ENCODE data around the gene FAM78A.
A peak's percentile ranks its signal among the peaks of the same experiment; 100 is the strongest.
"Not testable (repeated sequence)": the region's sequence is repeated elsewhere in the genome, so short reads cannot be mapped to it uniquely, and the experiment has no call there.

Gene FAM78A

GRCh38 chr9:131281119-131281965 is 5.0 kb upstream of the FAM78A start:
- no peak for DNase-seq (ENCODE audit: low read depth, low spot score)

DNA sequence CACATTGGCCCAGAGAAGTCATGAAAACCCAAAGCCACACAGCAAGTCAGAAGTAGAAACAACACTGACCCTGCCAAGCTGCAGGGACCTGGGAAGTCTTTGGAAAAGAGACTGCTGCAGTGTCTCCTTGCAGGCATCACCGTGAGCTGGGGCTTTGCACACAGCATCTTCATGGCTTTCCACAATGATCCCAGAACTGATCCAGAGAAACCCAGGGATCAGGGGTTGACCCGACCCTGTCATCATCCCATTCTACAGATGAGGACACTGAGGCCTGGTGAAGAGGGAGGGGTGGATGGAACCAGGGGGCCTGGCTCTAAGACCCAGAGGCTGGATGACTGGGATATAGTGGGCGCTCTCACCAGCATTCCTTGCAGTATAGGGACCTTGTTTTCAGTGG is 4.3 kb upstream of the FAM78A start:
- DNase-seq (ENCODE audit: low read depth, low spot score) = no peak

DNA sequence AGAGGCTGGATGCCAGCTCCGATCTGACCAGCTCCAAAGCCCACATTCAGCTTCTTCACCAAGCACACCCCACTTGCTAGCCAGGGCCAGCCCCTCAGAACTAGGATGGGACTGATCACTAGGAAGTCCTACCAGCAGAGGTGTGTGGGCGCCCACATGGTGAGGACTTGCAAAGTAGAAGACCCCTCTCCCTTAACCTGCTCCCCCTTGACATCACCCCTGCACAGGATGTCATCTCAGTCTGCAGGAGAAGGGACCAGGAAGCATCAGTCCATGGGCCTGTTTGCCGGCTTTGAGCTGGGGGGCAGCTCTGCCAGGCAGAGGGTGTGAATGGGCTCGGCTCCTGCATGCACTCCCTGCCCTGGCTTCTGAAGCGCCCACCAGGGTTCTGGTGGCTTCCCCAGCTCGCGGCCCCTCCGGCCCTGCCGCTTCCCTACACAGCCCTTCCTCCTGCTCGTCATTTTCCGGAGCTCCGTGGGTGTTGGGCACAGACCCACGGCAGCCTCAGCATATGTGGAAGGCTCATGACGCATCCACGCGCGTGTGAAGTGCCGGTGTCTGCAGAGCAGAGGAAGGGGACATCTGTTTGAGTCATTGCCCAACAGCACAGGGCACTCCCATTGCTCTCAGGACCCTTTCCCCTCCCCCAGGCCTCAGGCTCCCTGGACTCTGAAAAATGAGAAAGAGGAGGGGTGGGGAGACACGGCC is 3.7 kb upstream of the FAM78A start:
- DNase-seq (ENCODE audit: low read depth, low spot score) = no peak

GRCh38 chr9:131279196-131279862 is 3.0 kb upstream of the FAM78A start:
- DNase-seq (ENCODE audit: low read depth, low spot score) = no peak

DNA sequence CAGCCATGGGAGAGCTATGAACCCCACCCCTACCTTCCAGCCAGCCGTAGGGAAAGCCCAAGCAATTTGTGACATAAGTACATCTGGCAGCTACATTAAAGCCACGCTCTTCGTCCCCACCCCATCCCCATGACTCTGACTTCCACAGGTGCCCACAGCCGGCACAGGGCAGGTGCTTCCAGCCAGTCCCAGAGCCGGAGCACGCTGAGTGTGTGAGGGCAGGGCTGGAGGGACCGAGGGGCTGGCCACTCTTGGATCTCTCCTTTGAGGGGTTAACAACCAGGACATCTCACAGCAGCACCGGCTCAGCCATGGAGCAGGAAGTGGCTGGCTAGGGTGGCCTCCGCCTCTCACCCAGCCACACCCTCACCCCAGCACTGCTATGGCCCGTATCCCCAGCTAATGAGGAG is 2.4 kb upstream of the FAM78A start:
- DNase-seq (ENCODE audit: low read depth, low spot score) = no peak

GRCh38 chr9:131277910-131278701 is 1.8 kb upstream of the FAM78A start:
- peak; percentile 63 for DNase-seq (ENCODE audit: low read depth, low spot score)

- no peak for DNase-seq (ENCODE audit: low read depth, low spot score)
Observed at GRCh38 chr9:131277287-131277909, 1.1 kb upstream of the FAM78A start.

GRCh38 chr9:131276891-131277286 is 579 bp upstream of the FAM78A start:
- DNase-seq (ENCODE audit: low read depth, low spot score) = no peak

DNA sequence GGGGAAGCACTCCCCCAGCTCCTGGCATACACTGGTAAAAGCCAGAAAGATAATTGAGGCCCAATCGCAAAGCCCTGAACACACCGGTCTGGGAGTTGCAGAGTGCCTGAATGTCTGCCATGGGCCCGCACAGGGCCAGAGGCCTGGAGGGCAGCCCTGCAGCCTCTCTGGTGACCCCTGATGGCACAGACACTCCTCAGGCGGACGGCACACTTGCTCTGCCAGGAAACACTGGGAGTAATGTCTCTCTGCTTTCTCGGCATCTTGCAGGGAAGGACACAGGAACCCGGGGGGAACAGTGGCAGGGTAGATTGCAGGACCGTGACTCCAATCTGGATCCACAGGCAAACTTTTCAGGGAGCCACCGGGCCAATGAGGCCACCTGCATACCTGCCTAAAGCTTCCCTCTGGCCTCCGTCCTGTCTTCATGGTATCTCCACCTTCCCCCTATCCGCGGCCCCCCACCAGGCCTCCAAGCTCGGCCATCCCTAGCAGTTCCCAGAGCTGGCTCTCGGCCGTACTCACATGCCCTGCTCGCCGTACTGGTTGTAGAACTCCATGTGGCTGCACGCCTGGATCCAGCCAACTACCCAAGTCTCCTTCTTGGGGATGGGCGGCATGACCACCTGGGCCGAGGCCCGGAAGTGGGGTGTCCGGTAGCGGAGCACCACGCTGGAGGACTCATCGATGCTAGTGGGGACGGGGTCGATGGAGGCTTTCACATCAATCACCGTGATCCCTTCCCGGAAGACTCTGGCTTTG is 797 bp downstream of the FAM78A start:
- DNase-seq (ENCODE audit: low read depth, low spot score) = no peak

- DNase-seq (ENCODE audit: low read depth, low spot score) = no peak
Observed at GRCh38 chr9:131274674-131275331, 1.5 kb downstream of the FAM78A start.

GRCh38 chr9:131273856-131274673 is 2.2 kb downstream of the FAM78A start:
- DNase-seq (ENCODE audit: low read depth, low spot score) = no peak

DNA sequence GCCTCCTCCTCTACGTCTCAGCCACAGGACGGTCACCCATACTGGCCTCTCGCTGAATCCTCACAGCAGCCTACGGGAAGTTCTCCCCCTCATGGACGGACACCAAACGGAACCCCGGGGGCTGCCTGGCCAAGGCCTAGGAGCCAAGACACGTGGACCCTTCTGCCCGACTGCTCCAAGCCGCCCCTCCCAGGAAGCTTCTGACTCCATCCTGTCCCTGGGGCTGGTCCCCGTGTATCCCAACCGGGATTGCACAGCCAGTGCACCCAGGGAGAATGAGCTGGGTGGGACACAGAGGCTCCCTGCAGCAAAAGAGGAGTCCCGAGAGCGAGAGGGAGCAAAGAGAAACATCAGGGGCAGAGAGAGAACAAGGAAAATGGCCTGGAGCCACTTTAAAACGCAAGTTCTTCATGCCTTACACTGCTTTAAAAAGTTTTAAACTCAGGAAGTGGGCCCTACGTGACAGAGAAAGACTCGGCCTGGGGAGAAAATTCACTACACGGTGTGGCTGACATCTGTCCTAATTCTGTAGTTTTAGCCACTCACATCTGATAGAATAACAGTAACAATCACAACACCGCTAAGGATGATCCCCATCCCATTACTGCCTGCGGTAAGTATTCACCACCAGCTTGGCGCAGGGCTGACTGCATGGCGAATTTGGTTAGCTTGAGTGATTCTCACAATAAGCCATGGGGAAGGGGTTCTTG is 3.0 kb downstream of the FAM78A start:
- DNase-seq (ENCODE audit: low read depth, low spot score) = no peak

DNA sequence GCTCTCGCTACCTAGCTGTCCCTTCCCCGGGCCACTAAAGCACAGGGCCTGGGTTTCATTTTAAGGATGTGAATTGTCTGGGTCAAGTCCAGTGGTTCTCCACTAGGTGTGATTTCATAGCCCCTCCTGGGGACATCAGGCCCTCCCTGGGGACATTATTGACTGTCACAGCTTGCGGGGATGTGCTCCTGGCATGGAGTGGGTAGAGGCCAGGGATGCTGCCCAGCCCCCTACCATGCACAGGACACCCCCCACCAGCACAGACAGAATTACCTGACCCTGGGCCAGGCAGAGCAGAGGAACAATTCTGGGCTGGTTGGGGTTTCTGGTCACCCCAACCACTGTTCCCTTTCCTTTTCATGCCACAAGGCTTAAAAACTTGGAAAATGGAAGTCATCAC is 4.1 kb downstream of the FAM78A start:
- DNase-seq (ENCODE audit: low read depth, low spot score) = no peak

GRCh38 chr9:131271506-131271931 is 4.8 kb downstream of the FAM78A start:
- DNase-seq (ENCODE audit: low read depth, low spot score) = no peak

DNA sequence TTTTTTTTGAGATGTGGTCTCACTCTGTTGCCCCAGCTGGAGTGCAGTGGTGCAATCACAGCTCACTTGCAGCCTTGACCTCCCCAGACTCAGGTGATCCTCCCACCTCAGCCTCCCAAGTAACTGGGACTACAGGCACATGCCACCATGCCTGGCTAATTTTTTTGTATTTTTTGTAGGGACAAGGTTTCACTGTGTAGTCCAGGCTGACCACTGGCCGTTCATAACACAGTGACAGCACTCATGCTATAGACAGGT is 5.4 kb downstream of the FAM78A start:
- DNase-seq (ENCODE audit: low read depth, low spot score) = not testable (repeated sequence)

- no peak for DNase-seq (ENCODE audit: low read depth, low spot score)
Observed at GRCh38 chr9:131270171-131271015, 5.9 kb downstream of the FAM78A start.

Data from iPS DF 19.7 (cell line).